ENCODE data around the gene ZNF496. TPM values are rescaled to one million over a fixed set of nuclear protein-coding genes. Genes with fewer than 3 reads are reported as not detected.

Gene ZNF496
- total and polyA plus RNA-seq, 2 of the 13 experiments (the other 11 are each of a cell fraction or from before 2014, with no cell fraction given): 14.8 to 18.6 TPM

DNA sequence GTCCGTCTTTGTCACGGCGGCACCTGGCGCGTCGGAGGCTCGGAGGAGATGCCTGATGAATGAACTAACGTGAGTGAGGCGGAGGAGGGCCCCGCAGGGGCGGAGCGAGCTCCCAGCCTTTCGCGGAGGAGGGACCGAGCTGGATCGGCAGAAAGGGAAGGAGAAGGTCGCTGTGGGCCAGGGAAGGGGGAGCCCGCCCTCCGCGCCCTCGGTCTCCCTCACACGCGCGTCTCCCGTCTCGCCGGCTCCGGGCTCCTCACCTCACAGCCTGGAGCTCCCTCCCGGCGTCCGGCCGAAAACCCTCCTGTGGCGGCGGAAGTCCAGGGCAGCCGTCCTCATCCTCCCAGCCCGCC lies 519 bp downstream of the ZNF496 start (continued):
- TF ChIP-seq ZKSCAN1 (IDR thresholded peaks at IDR 0.05; ENCODE audit: low read length) (no peak), LCORL (IDR thresholded peaks at IDR 0.05) (no peak), LCORL (CRISPR knock-in tag; IDR thresholded peaks at IDR 0.05) (no peak; the same call in 1 of the 2 replicates), HOXA9 (CRISPR knock-in tag; IDR thresholded peaks at IDR 0.05; ENCODE audit: borderline replicate concordance) (0 out of 2 replicates have a peak, but pooled peaks have one; percentile 47), LBX2 (CRISPR knock-in tag; IDR thresholded peaks at IDR 0.05; ENCODE audit: borderline replicate concordance) (no peak), GABPB1 (CRISPR knock-in tag; IDR thresholded peaks at IDR 0.05) (peak; percentile 74; the same call in 1 of the 2 replicates), CREB1 (IDR thresholded peaks at IDR 0.05) (no peak), CREB1 (CRISPR knock-in tag; IDR thresholded peaks at IDR 0.05) (no peak), CHD2 (IDR thresholded peaks at IDR 0.05; ENCODE audit: low read depth, low read length) (no peak), ERF (CRISPR knock-in tag; IDR thresholded peaks at IDR 0.05) (no peak), POLR2A (IDR thresholded peaks at IDR 0.05; ENCODE audit: insufficient read depth in 1 of 2, low read depth in 2 of 2, low read length in 2 of 2) (peak; percentile 58 to 74), GATAD2A (CRISPR knock-in tag; IDR thresholded peaks at IDR 0.05) (0 out of 2 replicates have a peak, but pooled peaks have one; percentile 8), FOXM1 (CRISPR knock-in tag; IDR thresholded peaks at IDR 0.05) (no peak), ZNF780A (CRISPR knock-in tag; IDR thresholded peaks at IDR 0.05) (peak; percentile 58; the same call in 1 of the 2 replicates), REPIN1 (CRISPR knock-in tag; IDR thresholded peaks at IDR 0.05; ENCODE audit: borderline replicate concordance, low read depth) (no peak), MIXL1 (CRISPR knock-in tag; IDR thresholded peaks at IDR 0.05) (no peak), NCOA5 (CRISPR knock-in tag; IDR thresholded peaks at IDR 0.05) (no peak), NR2F1 (CRISPR knock-in tag; IDR thresholded peaks at IDR 0.05) (no peak), STAT5B (CRISPR knock-in tag; IDR thresholded peaks at IDR 0.05) (no peak), ZNF446 (CRISPR knock-in tag; IDR thresholded peaks at IDR 0.05) (no peak), ZNF619 (CRISPR knock-in tag; IDR thresholded peaks at IDR 0.05) (no peak)
- TF ChIP-seq, protein P1, sequence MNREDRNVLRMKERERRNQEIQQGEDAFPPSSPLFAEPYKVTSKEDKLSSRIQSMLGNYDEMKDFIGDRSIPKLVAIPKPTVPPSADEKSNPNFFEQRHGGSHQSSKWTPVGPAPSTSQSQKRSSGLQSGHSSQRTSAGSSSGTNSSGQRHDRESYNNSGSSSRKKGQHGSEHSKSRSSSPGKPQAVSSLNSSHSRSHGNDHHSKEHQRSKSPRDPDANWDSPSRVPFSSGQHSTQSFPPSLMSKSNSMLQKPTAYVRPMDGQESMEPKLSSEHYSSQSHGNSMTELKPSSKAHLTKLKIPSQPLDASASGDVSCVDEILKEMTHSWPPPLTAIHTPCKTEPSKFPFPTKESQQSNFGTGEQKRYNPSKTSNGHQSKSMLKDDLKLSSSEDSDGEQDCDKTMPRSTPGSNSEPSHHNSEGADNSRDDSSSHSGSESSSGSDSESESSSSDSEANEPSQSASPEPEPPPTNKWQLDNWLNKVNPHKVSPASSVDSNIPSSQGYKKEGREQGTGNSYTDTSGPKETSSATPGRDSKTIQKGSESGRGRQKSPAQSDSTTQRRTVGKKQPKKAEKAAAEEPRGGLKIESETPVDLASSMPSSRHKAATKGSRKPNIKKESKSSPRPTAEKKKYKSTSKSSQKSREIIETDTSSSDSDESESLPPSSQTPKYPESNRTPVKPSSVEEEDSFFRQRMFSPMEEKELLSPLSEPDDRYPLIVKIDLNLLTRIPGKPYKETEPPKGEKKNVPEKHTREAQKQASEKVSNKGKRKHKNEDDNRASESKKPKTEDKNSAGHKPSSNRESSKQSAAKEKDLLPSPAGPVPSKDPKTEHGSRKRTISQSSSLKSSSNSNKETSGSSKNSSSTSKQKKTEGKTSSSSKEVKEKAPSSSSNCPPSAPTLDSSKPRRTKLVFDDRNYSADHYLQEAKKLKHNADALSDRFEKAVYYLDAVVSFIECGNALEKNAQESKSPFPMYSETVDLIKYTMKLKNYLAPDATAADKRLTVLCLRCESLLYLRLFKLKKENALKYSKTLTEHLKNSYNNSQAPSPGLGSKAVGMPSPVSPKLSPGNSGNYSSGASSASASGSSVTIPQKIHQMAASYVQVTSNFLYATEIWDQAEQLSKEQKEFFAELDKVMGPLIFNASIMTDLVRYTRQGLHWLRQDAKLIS (CRISPR knock-in tag; IDR thresholded peaks at IDR 0.05): no peak
- TF ChIP-seq, protein P2, sequence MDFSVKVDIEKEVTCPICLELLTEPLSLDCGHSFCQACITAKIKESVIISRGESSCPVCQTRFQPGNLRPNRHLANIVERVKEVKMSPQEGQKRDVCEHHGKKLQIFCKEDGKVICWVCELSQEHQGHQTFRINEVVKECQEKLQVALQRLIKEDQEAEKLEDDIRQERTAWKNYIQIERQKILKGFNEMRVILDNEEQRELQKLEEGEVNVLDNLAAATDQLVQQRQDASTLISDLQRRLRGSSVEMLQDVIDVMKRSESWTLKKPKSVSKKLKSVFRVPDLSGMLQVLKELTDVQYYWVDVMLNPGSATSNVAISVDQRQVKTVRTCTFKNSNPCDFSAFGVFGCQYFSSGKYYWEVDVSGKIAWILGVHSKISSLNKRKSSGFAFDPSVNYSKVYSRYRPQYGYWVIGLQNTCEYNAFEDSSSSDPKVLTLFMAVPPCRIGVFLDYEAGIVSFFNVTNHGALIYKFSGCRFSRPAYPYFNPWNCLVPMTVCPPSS (IDR thresholded peaks at IDR 0.05): no peak
- TF ChIP-seq, protein P3, sequence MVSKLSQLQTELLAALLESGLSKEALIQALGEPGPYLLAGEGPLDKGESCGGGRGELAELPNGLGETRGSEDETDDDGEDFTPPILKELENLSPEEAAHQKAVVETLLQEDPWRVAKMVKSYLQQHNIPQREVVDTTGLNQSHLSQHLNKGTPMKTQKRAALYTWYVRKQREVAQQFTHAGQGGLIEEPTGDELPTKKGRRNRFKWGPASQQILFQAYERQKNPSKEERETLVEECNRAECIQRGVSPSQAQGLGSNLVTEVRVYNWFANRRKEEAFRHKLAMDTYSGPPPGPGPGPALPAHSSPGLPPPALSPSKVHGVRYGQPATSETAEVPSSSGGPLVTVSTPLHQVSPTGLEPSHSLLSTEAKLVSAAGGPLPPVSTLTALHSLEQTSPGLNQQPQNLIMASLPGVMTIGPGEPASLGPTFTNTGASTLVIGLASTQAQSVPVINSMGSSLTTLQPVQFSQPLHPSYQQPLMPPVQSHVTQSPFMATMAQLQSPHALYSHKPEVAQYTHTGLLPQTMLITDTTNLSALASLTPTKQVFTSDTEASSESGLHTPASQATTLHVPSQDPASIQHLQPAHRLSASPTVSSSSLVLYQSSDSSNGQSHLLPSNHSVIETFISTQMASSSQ (IDR thresholded peaks at IDR 0.05; ENCODE audit: low read depth): no peak
- TF ChIP-seq, protein P3 (CRISPR knock-in tag; IDR thresholded peaks at IDR 0.05; ENCODE audit: borderline replicate concordance): 0 out of 2 replicates have a peak, but pooled peaks have one; percentile 17
